Panc1 (cell line): ENCODE data around the gene OTOG. TPM values are rescaled to one million over a fixed set of nuclear protein-coding genes. Genes with fewer than 3 reads are reported as not detected.

Experiments used
- ATAC-seq: fragments of 200-7000 bp; cut with Tn5 transposase; 2 replicates; pipeline ENCODE4 v1.9.1; 2020; ENCODE audit warnings: mild to moderate bottlenecking, moderate library complexity
- BruUV-seq: library from RNA; stranded (reverse); fragments of 400-500 nt; replicated peaks from 2 replicates; lab custom pipeline; 2021; lab: Mats Ljungman, UMichigan
- CTCF ChIA-PET: fragments of 300-600 bp; sonication (Branson Sonifier 250); formaldehyde crosslinking; loops from one replicate; lab custom pipeline; 2022; ENCODE audit warnings: antibody characterized with exemption; lab: Charles Lee
- POLR2A ChIA-PET: fragments of 300-600 bp; sonication (Branson Sonifier 250); formaldehyde crosslinking; loops from one replicate; lab custom pipeline; 2022; ENCODE audit warnings: antibody characterized with exemption; lab: Charles Lee
- DNase-seq: peaks from one replicate; pipeline ENCODE4 v3.0.0-alpha.2; 2010; ENCODE audit warnings: low read depth, low spot score
- H3K27ac ChIP-seq: 2 replicates; pipeline ENCODE4 v1.5.1; 2011; ENCODE audit warnings: mild to moderate bottlenecking, low read length, inconsistent platforms
- H3K27me3 ChIP-seq: fragments of 200-500 bp; sonication (Bioruptor generic); 2 replicates; pipeline ENCODE4 v1.6.0; 2014; ENCODE audit warnings: low read length, inconsistent platforms; ENCODE audit not compliant: control insufficient read depth, insufficient read depth
- H3K36me3 ChIP-seq: fragments of 200-500 bp; sonication (Bioruptor generic); 2 replicates; pipeline ENCODE4 v1.5.1; 2014; ENCODE audit warnings: inconsistent platforms, mild to moderate bottlenecking, low read length, moderate library complexity; ENCODE audit not compliant: control insufficient read depth, insufficient read depth
- H3K4me1 ChIP-seq: 2 replicates; pipeline ENCODE4 v1.5.1; 2011; ENCODE audit warnings: inconsistent platforms, mild to moderate bottlenecking, low read length, moderate library complexity; ENCODE audit not compliant: control insufficient read depth, insufficient read depth
- H3K4me3 ChIP-seq, 2 experiments: 2 replicates each; pipeline ENCODE4 v1.5.1; 2011 to 2012; ENCODE audit warnings: low read depth in 2 of 2, low read length in 2 of 2, mild to moderate bottlenecking in 2 of 2, inconsistent platforms in 1 of 2, moderate library complexity in 1 of 2
- H3K9me3 ChIP-seq: fragments of 200-500 bp; sonication (Bioruptor generic); 2 replicates; pipeline ENCODE4 v1.5.1; 2014; ENCODE audit warnings: low read depth, mild to moderate bottlenecking, inconsistent platforms, low read length, moderate library complexity; ENCODE audit not compliant: control insufficient read depth, insufficient read depth
- POLR2AphosphoS5 ChIP-seq: IDR thresholded peaks from 2 replicates; pipeline ENCODE4 v1.6.1; 2012; ENCODE audit warnings: mild to moderate bottlenecking, low read depth, low read length, moderate library complexity
- REST ChIP-seq, 2 experiments: IDR thresholded peaks; 2 replicates each; pipeline ENCODE4 v1.6.1; 2011 to 2012; ENCODE audit warnings: low read depth in 2 of 2, control low read depth in 1 of 2, low read length in 1 of 2, mild to moderate bottlenecking in 1 of 2, moderate library complexity in 1 of 2; ENCODE audit not compliant: insufficient read depth in 1 of 2
- SIN3A ChIP-seq: IDR thresholded peaks from 2 replicates; pipeline ENCODE4 v1.6.1; 2012; ENCODE audit warnings: low read depth, mild to moderate bottlenecking, low read length, moderate library complexity, borderline replicate concordance; ENCODE audit not compliant: insufficient read depth
- TCF7L2 ChIP-seq: IDR thresholded peaks from 2 replicates; pipeline ENCODE4 v1.6.1; 2011; ENCODE audit warnings: mild to moderate bottlenecking, low read depth, low read length, inconsistent platforms
- in situ Hi-C: cut with HindIII; loops from 2 replicates; pipeline ENCODE4 v1.10.0; 2016; ENCODE audit warnings: low sequenced_read_pairs, low pct_unique_long_range_greater_than_20kb
- intact Hi-C: fragments of 100-400 bp; cut with micrococcal nuclease; formaldehyde crosslinking; loops from one replicate; pipeline ENCODE4 v1.10.0; 2022; ENCODE audit not compliant: unreplicated experiment
- total RNA-seq: library from RNA; stranded (reverse); gene quantifications from one replicate; pipeline ENCODE4 v1.2.1, GENCODE V29; 2021; ENCODE audit not compliant: unreplicated experiment
- TF ChIP-seq, protein P1 (sequence below): fragments of 450-650 bp; IDR thresholded peaks from 2 replicates; pipeline ENCODE4 v1.5.1; 2017; ENCODE audit warnings: mild to moderate bottlenecking

Gene OTOG
- total RNA-seq, 1 experiment from 2014 or later = not detected

GRCh38 chr11:17508306-17508705, 38.8 kb upstream of the OTOG start:
- TF ChIP-seq SIN3A = no peak
- TF ChIP-seq, protein P1, sequence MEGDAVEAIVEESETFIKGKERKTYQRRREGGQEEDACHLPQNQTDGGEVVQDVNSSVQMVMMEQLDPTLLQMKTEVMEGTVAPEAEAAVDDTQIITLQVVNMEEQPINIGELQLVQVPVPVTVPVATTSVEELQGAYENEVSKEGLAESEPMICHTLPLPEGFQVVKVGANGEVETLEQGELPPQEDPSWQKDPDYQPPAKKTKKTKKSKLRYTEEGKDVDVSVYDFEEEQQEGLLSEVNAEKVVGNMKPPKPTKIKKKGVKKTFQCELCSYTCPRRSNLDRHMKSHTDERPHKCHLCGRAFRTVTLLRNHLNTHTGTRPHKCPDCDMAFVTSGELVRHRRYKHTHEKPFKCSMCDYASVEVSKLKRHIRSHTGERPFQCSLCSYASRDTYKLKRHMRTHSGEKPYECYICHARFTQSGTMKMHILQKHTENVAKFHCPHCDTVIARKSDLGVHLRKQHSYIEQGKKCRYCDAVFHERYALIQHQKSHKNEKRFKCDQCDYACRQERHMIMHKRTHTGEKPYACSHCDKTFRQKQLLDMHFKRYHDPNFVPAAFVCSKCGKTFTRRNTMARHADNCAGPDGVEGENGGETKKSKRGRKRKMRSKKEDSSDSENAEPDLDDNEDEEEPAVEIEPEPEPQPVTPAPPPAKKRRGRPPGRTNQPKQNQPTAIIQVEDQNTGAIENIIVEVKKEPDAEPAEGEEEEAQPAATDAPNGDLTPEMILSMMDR = no peak
- intact Hi-C loops (loop anchor here (10.0 kb wide), 1 partner anchor 274 kb away; no protein-coding TSS in a partner anchor), in situ Hi-C loops (no loop called here)
- no peak for ATAC-seq
- Histone ChIP-seq H3K4me1 (no peaks in the 10 kb centered on the region), H3K36me3 (no peaks in the 10 kb centered on the region), H3K9me3 (no peaks in the 10 kb centered on the region), H3K27ac (no peak overlapping the region), H3K27me3 (no peaks in the 10 kb centered on the region; the same call in 1 of the 2 replicates), H3K4me3 (no peak overlapping the region)
- CTCF ChIA-PET = interaction anchor here (1.2 kb wide), 1 partner anchor 11 kb away, joined by 3 read pairs; no protein-coding TSS in a partner anchor
- BruUV-seq = no TSS peak
- DNase-seq = no peak
- POLR2A ChIA-PET = no interaction called here

DNA sequence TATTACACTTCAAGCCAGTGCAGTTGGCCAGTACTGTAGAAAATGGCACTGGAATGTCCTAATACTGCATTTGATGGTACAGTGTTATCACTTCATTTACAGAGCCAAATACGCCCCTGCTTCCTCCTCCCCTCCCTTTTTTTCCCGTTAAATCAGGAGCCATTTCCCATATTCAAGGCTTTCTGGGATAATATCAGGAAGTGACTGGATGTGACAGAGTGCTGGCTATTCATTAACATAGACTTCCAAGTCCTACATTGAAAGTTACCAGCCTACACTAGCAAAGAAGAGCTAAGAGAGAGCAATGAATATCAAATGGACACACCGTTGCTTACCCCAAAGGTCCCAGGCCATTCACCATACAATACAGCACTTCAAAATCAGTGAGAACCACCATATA, 38.3 kb upstream of the OTOG start:
- POLR2A ChIA-PET = no interaction called here
- in situ Hi-C loops = no loop called here
- H3K4me1 ChIP-seq = no peaks in the 10 kb centered on the region
- ATAC-seq = no peak
- intact Hi-C loops = loop anchor here (10.0 kb wide), 1 partner anchor 274 kb away; no protein-coding TSS in a partner anchor
- no peak overlapping the region for H3K27ac ChIP-seq
- no peaks in the 10 kb centered on the region for H3K9me3 ChIP-seq
- BruUV-seq = no TSS peak
- H3K36me3 ChIP-seq = no peaks in the 10 kb centered on the region
- TF ChIP-seq TCF7L2 (no peak), REST (IDR thresholded peaks at IDR 0.05; ENCODE audit: insufficient read depth in 1 of 2, low read depth in 2 of 2, low read length in 1 of 2) (no peak), POLR2AphosphoS5 (no peak), SIN3A (no peak)
- TF ChIP-seq, protein P1 = no peak
- no peaks in the 10 kb centered on the region; the same call in 1 of the 2 replicates for H3K27me3 ChIP-seq
- CTCF ChIA-PET = no interaction called here
- no peak overlapping the region for H3K4me3 ChIP-seq
- DNase-seq = no peak
